NCI-H460 (cell line): ENCODE data around the gene SCFD2. TPM values are rescaled to one million over a fixed set of nuclear protein-coding genes. Genes with fewer than 3 reads are reported as not detected.
"Not testable (repeated sequence)": the region's sequence is repeated elsewhere in the genome, so short reads cannot be mapped to it uniquely, and the experiment has no call there.

Source experiments
- DNase-seq: peaks from one replicate; pipeline ENCODE4 v3.0.0-alpha.2; 2016; ENCODE audit warnings: low read depth; ENCODE audit errors: extremely low read depth
- total RNA-seq: library from RNA; depleted of rRNA; stranded (reverse); fragments of >200 nt; shearing (Covaris generic); gene quantifications from 2 replicates; pipeline ENCODE4 v1.2.3, GENCODE V29; 2014

Gene SCFD2
- total RNA-seq, 1 experiment from 2014 or later, result 9.4 TPM

DNA sequence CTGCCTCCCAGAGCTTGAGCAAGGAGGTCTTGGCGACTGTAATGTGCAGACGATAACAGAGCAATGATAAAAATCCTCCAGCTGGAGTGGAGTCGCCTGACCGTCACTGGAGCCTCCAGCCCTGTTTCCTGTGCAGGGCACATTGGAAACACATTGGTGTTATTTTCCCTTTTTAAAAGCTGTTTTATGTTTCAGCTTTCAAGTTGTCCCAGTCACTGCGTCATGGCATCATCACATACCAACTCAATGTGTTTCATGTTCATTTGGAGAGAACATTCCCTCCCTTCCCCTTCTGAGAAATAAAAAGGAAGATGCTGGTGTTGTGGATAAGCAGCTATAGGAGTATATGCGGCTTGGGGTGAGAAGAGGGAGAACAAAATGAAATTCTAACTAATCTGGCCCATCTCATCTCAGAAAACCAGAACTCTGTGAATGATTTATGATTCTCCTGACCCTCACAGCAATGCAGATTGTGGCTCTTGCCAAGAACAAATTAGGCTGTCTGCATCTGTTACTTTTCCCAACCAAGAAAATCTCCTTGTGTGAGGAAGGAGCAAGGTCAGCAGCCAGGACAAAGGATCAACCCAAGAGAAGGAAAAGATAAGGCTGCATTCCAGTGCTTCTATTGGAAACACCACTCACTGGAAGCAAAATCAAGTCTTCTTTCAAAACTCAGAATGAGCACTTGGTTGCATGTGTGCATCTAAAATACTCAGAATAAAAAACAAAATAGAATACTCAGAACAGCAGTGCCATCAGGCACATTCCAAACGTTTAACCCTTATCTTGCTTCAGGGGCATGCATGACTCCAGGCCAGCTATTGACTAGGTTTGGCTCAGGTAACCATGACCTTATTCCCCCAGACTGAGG, 369.4 kb downstream of the SCFD2 start:
- no peak for DNase-seq

DNA sequence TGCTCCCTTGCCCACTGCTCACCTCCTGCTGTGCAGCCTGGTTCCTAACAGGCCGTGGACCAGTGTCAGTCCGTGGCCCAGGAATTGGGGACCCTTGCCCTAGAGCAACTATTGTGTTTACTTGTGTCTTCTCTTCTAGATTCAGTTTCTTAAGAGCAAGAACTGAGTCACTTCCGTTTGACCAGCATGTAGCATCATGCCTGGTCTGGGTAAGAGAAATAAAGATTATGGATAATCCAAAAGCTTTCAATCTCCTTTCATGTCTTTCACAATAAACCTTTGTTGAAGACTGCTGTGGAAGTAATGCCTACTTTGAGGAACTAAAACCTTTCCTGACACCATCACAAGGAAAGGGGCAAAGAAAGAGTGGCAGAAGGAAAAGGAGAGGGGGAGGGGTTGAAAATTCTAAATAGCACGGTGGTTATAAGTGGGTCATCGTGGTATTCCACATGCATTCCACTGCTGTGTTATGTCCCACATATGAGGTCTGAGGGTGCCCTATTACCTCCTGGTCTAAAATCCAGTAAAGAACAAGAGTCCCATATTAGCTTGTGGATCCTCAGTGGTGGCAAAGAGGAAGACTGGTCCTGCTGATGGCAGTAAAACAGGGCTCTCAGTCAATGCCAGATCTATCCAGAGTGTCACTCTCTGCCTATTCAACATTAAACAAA, 370.4 kb downstream of the SCFD2 start:
- no peak for DNase-seq

DNA sequence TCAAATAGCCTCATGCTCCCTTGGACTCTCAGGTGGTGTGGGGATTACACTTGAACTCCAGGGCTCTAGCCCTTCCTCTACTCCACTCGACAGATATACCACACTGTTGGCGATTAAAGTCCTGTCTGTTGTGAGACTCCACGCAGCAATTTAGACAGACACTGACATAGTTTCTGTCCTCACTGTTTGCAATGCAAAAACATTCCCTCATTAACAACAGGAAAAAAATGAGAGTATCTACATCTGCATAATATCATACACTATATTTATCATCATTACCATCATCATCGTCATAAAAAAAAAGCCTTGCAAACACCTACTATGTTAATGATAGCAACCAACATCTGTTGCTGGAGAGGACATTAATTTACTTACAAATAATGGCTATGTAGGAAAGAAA, 371.3 kb downstream of the SCFD2 start:
- no peak for DNase-seq

DNA sequence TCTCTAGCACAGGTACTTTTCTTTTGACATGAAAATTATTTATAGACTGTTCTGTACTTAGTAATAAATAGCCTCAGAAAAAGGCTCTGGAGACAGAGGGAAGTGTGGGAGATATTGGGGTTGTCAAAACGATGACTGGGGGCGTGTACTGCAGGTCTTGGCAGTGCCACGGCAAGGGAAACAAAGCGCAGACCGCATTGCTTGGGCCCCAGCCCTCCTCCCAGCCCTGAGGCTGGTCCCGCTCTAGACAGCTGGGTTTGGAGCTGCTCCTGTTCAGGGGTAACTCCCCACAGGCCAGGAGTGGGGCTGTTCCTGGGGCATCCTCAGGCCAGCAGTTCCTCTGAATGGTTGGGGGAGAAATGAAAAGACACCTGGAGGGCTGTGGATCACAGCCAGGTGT, 372.1 kb downstream of the SCFD2 start:
- DNase-seq, result no peak

DNA sequence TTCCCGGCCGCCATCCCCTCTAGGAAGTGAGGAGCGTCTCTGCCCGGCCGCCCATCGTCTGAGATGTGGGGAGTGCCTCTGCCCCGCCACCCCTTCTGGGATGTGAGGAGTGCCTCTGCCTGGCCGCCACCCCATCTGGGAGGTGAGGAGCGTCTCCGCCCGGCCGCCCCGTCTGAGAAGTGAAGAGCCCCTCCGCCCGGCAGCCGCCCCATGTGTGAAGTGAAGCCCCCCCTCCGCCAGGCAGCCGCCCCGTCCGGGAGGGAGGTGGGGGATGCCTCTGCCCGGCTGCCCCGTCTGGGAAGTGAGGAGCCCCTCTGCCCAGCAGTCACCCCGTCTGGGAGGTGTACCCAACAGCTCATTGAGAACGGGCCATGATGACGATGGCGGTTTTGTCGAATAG, 373.3 kb downstream of the SCFD2 start:
- not testable (repeated sequence) for DNase-seq

DNA sequence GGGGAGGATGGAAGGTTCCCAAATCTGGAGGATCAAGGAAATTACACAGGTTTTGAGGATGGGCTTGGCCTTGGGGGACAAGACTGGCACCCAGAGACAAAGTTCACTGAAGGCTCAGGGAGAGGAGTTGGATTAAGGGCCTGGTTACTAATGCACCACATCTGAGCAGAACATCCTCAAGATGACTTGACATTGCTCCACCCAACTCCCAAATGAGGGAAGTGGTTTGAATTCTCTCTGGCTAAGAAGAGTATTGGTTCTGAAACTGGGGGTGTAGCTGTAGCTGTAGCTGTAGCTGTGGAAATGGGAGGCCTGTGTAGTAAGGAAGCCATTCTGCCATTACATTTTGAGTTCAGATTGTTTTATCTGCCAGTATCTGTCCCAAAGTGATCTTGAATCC, 374.4 kb downstream of the SCFD2 start:
- no peak for DNase-seq

DNA sequence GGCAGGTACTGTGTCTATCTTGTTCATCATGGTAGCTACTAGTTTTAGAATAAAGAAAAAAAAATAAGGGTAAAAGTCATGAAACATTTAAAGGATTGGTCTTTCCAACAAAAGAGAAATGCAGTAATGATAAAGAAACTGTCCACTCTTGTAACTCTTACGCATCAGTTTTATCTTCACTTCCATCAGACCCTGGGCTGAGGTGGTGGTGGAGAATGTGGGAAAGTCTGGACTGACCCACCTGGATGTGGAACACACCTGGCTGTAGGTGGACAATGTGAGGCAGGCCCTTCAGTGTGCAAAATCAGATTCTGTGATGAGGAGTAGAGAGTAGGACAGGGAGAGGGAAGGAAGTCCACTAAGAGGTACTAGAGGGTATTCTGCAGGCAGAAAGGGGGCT, 375.2 kb downstream of the SCFD2 start:
- DNase-seq, result no peak

DNA sequence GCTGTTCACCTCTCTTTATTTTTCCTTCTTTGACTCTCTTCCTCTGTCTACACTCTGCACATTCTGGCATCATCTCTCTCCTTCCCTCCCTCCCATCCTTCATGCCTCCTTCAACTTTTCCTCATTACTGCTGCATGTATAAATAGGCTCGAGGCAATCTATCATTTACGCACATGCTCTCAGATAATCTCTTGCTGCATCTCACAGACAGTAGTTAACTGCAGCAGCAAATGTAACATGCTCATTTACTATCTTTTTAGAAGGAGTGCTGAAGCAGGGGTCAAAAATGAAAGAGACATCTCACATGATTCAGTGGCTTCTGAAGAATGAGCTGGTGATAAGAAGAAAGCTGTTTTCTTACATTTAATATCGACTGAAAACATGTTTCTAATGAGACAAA, 376.0 kb downstream of the SCFD2 start:
- no peak for DNase-seq

DNA sequence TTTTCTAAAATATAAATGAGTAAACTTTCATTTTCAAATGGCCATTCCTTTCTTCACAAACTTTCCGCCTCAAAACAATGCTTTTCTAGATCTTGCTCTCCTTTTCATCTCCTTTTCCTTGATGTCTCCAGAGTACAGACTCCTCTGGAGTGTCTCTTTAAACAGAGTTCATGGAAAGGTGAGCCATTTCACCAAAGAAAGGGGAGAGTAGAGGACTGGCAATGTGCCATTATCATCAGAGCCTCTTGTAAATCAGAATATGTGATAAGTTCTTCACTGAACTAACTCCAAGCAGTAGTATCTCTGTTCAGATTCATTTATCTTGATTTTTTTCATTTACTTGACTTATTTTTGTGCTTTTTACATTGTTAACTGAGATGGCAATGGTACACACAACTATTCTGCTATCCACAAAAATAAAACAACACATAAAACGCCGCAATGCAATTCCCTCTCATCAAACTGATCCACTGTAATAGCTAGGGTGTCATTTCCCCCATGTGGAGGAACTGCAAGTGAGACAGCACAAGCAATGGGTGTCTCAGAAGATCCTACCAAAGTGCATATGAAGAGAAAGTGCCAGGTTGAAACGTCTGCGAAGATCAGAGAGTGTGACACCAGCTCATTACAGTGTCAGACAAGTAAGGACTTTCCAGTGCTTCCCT, 378.3 kb downstream of the SCFD2 start:
- DNase-seq, result no peak

DNA sequence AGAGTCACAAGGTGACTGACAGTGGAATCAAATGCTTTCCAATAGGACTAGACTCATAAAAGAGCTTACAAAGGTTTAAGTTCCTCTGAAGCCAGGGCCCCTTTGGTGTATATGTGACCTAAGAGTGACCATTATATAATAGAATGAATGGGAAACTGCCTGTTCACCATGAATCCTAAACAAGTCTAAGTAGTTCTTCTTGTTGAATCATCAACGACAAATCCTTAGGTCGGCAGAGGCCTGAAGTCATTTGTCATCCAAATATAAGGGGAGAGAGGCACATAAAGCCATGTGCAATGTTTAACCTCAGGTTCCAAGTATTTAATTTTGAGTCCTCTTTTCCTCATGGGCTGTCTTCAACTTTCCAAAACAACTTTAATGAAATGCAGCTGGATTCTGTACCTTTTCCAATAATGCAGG, 381.4 kb downstream of the SCFD2 start:
- no peak for DNase-seq

DNA sequence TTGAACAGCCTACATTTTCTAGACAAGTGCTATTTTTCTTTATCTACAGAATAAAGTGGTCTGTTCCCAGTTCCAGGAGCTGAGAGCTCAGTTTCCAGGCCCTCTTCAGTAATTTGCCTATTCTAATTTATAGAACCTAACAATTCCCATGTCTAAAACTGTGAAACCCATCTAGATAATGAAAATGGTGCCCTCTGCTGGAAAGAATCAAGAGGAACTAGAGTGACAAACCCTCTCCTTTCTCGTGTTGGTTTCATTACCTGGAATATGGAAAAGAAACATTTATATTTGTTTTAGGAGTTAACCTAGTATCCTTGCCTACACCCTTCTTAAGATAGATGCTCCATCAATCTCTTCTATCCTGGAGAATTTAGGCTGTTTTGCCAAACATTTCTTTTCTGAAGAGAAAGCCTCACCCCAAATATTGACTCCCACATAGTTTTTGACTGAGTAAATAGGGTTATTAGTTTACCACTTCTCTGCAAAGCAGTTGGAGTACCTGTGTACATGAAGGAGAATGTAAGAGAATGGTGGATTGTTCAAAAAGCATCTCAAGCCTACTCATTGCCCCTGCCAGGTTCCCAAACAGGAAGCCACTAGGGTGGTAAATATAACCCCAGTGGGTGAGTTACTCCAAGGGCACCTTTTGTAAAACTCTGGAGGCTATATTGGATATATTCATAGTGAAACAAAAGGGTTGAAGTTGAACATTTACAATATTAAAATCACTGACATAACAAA, 382.1 kb downstream of the SCFD2 start:
- peak; percentile 50 for DNase-seq

DNA sequence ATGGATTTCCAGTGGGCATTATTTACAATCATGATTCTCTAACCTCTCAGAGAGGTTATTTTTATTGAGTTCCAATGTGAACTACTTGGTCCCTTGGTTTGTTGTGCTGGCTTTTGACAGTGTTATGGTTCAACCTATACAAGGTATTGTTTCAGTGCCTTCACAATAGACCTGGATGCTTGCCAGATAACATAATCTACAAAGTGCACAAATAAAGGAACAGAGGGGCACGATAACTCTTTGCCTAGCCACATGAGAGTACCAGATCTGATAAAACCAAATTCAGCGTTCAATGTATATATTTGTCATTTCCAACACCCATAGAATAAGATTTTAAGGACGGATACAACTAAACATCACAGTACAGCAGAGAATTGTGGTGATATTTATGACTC, 382.9 kb downstream of the SCFD2 start:
- no peak for DNase-seq

DNA sequence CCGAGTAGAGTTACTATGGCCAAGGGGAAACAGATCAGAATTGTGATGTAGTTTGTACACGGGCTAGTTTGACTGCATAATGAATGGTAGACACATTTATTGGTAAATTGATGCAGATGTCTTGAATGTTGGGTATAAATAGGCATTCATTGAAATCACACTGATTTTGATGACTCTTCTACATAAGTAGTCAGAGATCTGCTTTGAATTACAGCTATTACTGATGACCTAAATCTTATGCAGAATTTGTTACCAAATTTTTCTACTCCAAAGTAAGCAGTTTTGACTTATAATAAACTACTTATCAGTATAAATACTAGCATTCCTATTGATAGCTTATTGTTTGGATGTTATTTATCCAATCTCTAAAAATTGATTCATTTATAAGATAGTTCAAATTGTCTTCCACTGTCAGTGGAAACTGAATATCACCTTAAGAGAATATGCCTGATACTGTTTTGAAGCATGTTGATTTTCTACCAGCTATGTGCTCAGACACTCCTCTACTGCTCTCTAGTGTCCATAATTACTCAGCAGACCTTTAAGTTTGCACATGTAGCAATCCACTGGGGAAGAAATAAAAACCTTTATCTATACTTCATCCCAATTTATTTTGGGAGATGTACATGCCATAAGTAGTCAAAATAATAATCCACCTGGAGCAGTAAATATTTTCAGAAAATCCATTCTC, 383.5 kb downstream of the SCFD2 start:
- DNase-seq, result peak; percentile 24

DNA sequence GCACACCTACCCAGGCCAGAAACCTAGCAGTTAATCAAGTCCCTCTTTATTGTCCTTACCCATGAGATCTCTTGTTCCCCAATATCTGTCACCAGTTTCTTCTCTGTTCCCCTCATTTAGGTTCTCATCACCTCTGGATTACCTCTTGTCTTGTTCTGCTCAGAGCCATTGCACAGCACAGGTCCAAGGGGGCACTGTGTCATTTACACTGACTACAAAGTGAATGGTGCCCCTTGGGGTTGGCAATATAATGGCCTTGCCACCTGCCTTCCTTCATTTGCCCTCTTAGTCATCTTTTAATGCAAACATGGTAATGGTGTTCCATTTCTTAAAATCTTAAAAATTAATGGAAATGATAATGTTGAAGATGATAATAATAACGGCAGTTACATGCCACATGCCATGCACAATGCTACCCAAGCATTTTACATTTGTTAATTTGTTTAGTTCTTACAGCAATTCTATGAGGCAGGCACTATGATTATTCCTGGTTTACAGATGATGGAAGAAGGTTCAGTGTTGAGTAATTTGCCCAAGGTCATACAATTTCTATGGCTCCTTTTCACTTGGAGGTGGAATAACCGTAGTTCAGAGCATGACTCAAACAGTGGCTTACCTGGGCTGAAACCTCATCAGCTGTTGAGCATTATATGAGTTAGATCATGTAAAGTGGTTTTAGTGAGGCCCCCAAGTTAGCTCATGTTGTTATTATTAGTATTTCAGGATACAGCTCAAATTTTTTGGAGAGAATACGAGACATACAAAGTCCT, 385.9 kb downstream of the SCFD2 start:
- no peak for DNase-seq

DNA sequence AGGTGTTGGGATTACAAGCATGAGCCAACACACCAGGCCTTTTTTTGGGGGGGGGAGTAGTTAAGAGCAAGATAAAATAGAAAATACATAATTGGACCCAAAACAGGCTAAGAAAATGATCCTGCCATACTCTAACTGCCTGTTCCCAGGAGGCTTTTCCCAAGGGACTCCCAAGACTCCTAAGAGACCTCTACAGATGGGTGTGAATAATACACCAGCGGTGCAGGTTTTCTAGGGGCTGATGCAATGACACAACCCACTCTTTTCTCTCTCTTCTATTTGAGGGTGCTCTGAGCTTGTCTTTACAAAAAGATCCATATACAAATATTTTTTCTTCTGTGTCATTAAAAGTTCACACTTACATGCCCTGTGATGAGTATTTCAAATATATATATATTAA, 386.8 kb downstream of the SCFD2 start:
- no peak for DNase-seq

DNA sequence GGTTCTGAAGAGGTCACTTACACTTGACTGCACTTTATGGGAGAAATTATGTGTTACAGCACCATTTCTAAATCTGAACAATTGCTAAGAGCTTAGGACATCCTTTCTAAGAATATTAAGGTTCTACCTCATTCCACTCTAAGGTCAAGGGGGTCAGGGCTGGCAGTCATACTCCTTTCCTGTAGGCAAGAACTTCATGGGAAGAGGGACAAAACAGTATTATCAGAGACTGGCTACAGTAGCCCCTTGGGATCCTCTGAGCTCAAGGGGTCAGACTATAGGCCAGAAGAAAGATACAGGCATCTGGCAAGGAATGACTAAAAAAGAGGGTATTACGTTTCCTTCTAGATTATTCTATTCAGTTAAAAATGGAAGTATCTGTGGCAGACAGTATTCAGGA, 388.6 kb downstream of the SCFD2 start:
- DNase-seq, result no peak

DNA sequence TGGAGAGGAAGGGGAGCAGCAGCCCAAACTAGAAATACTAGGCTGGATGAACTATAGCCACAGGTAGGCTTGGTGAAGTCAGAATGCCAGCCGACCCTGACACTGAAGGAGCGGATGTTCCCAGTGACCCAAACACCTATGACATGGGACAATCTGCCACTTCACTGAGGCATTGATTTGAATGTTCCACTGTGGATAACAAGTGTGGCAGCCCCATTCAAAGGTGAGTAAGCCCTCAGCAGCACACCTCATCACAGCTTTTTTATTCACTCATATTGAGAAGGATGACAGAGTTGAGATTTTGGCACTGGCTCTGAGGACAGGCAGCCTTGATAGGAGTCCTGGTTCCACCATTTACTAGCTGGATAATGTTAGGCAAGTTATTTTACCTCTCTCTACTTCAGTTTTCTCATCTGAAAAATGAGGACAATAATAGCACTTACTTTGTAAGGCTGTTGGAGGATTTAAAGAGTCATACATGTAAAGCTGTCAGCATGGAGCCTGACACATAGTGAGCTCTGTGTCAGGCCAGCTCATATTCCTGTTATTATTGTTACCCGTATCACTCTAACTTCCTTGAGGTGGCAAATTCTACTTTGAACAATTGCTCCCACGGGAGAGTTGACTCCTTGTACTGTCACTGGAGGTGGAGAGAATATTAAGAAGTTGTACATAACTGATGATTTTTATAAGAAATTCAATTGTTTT, 389.2 kb downstream of the SCFD2 start:
- DNase-seq, result no peak

DNA sequence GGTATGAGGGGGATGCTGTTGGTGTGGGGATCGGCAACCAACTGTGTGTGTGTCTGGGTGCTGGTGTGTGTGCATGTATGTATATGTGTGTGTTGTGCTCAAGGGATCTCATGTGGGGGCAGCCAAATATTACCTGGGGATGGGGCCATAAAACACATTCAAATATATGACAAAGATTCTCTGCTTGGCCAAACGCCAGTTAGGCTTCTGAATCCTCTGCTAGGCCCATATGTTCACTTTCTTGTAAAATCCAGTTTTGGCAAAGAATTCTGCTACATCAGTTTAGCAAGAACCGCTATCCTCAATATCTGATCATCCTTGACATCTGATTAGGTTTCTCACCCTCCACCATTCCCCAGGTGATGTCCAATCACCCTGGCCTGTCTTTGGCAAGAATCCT, 397.2 kb downstream of the SCFD2 start:
- no peak for DNase-seq

DNA sequence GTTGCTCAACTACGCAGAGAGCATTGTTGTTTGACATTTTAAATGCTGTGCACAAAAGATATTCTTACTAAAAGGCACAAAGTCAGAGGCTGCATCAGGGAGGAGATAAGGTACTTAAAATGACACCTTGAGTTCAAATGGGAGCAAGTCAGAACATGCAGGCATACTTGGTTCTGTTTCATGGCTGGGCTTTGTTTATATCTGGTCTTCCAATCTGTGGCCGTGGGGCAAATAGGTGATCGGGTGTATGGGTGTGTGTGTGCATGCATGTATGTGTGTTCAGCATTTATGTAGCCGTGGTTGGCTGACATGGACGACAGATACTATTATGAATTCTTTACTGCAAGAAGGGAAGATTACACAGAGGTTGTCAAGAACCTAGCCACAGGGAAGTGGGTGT, 397.6 kb downstream of the SCFD2 start:
- no peak for DNase-seq
